G401 (cell line): Measurements from ENCODE around the gene HIBCH. TPM values are rescaled to one million over a fixed set of nuclear protein-coding genes. Genes with fewer than 3 reads are reported as not detected.
"Not testable (repeated sequence)": the region's sequence is repeated elsewhere in the genome, so short reads cannot be mapped to it uniquely, and the experiment has no call there.

Experiments used
- DNase-seq: peaks from one replicate; pipeline ENCODE4 v3.0.0-alpha.2; 2015; ENCODE audit warnings: low spot score
- in situ Hi-C: cut with HindIII; loops from 2 replicates; pipeline ENCODE4 v1.10.0; 2016; ENCODE audit warnings: low sequenced_read_pairs, mixed read lengths
- total RNA-seq: library from RNA; depleted of rRNA; stranded (reverse); fragments of >200 nt; shearing (Covaris generic); gene quantifications from 2 replicates; pipeline ENCODE4 v1.2.3, GENCODE V29; 2014

HIBCH gene
- total RNA-seq, 1 experiment from 2014 or later, result 16.2 TPM

DNA sequence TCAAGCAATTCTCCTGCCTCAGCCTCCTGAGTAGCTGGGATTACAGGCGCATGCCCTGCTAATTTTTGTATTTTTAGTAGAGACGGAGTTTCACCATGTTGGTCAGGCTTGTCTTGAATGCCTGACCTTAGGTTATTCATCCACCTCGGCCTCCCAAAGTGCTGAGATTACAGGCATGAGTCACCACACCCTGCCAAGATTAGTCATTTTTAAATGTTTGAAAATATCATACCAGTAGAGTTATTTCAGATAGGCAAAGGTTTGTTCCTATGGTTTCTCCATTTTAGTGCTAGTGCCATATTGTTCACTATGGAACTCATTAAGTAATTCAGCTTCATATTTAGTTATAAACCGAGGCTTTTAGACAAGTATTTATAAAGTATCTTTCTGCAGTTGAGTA lies 52.3 kb downstream of the HIBCH start:
- DNase-seq, result no peak
- in situ Hi-C loops, result no loop called here

DNA sequence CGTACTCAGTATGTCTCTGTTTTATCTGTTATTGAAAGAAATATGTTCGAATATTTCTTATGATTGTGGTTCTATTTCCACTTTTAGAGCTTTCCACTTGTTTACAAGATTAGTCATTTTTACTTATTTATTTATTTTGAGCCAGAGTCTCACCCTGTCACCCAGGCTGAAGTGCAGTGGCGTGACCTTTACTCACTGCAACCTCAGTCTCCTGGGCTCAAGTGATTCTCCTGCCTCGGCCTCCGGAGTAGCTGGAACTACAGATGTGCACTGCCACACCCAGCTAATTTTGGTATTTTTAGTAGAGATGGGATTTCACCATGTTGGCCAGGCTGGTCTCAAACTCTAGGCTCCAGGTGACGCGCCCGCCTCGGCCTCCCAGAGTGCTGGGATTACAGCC lies 53.3 kb downstream of the HIBCH start:
- DNase-seq, result no peak
- in situ Hi-C loops, result no loop called here

DNA sequence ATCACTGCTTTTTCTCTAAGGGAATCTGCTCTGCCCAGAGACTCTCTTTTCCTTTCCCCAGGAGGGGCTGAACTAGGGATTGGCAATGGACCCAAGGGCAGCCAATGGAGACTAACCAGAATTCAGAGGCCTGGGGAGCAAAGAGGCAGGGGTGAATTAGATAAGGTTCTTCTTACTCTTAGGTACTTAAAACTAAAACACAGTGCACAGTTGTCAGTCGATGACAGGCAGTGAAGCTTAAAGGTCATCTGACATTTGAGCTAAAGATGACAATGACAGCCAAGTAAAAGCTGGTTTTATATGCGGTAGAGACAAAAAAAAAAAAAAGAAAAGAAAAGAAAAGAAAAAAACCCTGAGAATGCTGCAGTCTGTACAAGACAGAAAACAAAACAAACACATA lies 57.8 kb downstream of the HIBCH start:
- in situ Hi-C loops, result no loop called here
- DNase-seq, result no peak

DNA sequence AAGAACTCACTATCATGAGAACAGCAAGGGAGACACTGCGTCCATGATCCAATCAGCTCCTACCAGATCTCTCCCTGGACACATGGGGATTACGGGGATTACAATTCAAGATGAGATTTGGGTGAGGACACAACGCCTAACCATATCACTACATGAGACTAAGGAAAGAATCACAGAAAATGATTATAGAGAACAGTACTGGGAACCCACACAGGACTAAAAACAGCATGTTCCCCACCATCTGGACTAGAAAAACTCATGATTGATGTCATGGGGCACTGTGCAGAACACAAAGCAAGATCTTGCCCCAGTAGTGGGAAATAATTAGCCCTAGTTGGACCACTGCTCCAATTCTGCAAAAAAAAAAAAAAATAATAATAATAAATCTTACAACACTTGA lies 63.5 kb downstream of the HIBCH start:
- no peak for DNase-seq
- in situ Hi-C loops, result no loop called here

DNA sequence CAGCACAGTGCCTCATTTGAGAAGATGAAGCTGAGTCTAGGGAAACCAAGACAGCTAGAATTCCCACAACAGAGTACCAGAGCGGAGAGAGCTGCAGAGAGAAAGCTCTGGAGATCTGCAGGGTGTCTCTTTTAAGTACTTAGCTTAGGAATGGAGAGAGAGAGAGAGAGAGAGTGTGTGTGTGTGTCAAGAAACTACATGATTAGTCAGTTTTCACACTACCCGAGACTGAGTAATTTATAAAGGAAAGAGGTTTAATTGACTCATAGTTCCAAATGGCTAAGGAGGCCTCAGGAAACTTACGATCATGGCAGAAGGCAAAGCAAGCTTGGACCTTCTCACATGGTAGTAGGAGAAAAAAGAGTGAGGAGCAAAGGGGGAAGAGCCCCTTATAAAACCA lies 64.0 kb downstream of the HIBCH start:
- DNase-seq, result no peak

DNA sequence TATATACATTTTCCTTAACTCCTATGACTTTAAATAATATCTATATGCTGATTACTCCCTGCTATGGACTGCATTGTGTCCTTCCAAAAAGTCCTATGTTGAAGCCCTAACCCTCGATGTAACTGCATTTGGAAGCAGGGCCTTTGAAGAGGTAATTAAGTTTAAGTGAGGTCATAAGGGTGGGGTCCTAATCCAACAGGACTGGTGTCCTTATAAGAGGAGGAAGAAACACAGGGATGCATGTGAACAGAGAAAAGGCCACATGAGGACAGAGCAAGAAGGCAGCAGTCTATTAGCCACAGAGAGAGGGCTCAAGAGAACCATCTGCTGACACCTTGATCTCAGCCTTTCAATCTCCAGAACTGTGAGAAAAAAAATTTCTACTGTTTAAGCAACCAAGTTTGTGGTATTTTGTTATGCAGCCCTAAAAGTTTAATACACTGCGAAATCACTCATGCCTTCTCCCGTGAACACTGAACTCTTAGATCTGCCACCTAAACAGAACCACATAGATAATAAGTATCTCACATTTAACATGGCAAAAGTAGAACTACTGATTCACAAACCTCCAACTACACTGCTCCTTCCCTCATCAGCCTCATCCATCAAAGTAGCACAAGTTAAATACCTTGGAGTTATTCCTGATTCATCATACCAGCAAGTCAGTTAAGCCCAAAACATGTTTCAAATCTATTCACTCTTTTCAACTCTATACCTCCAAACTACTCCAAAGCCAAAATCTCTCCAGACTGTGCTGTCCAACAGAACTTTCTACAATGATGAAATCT lies 65.4 kb downstream of the HIBCH start:
- in situ Hi-C loops, result no loop called here
- DNase-seq, result no peak

More for the DNA sequence above, 64.0 kb downstream of the HIBCH start:
- in situ Hi-C loops, result no loop called here

DNA sequence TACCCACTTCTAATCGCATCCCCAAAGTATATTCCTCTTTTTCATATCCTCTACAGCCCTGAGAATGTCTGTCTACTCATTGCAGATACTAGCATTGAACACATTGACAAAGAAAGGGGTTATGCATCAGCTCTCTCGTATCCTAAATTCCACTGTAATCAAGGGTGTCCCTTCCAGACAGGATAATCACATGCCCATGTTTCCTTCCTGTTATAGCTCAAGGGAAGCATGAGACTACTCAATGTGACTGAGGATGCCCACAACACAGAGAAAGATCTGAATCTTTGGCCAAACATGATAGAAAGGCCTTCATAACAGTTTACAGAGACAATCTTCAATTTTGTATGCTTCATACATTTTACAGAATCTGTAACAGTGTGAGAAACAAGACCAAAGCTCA lies 69.2 kb downstream of the HIBCH start:
- DNase-seq, result no peak

DNA sequence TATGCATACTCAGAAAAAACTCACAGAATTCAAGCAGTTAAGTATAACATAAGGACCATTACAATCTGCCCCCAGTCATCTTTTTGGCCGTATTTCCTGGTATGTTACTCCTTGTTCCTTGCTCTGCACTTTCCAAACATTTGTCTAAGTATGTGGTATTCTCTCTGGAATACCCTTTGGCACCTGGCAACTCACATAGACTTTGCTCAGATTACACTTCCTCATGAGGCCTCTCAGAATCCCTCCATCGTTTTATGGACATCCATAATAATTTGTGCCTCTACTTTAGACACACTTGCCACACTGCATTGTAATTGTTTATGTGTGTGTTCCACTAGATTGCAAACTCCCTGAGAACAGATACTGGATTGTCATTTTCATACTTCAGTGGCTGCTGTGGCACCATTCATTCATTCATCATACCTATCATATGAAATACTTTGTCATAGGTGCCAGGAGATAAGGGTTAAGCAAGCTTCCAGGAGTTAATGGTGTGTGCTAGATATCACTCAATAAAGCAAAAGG lies 84.0 kb downstream of the HIBCH start:
- no peak for DNase-seq
- in situ Hi-C loops, result no loop called here

More for the DNA sequence above, 69.2 kb downstream of the HIBCH start:
- in situ Hi-C loops, result no loop called here

DNA sequence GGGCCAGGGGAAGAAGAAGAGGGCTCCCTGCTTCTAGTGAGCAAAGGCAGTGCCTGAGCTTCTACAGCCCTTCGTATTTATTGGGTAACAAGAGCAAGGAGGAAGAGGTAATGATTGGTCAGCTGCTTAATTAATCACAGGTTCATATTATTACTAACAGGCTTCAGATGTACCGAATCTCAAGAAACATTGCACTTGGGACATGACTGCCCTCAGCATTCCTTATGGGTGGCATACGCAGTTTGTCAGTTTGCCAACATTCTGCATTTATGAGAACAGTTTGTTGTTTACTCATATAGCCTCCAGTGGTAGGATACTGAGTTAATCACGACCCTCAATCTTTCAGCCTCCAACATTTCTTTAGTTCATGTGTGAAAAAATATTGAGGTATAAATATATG lies 84.5 kb downstream of the HIBCH start:
- DNase-seq, result no peak
- in situ Hi-C loops, result no loop called here

DNA sequence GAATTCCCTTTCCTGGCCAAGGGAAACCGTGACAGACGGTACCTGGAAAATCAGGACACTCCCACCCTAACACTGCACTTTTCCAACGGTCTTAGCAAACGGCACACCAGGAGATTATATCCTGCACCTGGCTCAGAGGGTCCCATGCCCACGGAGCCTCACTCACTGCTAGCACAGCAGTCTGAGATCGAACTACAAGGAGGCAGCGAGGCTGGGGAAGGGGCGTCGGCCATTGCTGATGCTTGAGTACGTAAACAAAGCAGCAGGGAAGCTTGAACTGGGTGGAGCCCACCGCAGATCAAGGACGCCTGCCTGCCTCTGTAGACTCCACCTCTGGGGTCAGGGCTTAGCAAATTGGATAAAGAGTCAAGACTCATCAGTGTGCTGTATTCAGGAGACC lies 95.6 kb downstream of the HIBCH start:
- in situ Hi-C loops, DNase-seq: not testable (repeated sequence)

DNA sequence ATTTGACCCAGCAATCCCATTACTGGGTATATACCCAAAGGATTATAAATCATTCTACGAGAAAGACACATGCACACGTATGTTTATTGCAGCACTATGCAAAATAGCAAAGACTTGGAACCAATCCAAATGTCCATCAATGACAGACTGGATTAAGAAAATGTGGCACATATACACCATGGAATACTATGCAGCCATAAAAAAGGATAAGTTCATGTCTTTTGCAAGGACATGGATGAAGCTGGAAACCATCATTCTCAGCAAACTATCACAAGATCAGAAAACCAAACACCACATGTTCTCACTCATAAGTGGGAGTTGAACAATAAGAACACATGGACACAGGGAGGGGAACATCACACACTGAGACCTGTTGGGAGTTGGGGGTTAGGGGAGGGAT lies 96.9 kb downstream of the HIBCH start:
- DNase-seq, in situ Hi-C loops: not testable (repeated sequence)

DNA sequence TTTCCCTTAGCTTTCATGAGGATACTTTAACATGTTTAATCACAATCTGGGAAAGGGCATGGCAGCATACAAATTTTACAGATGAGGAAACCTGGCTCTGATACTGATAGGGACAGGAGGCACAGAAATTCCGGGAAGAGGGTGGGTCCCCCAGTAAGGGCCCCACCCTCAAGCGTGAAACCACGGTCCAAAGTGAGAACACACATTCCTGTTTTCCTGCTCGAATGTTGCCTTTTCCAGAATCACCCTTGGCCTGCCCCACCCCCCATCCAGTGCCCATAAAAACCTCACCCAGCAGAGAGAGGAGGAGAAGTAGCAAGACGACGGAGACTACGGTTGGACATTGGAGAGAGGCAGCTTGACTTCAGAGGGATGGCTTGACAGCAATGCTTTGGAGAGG lies 98.2 kb downstream of the HIBCH start:
- DNase-seq, result no peak
- in situ Hi-C loops, result no loop called here

DNA sequence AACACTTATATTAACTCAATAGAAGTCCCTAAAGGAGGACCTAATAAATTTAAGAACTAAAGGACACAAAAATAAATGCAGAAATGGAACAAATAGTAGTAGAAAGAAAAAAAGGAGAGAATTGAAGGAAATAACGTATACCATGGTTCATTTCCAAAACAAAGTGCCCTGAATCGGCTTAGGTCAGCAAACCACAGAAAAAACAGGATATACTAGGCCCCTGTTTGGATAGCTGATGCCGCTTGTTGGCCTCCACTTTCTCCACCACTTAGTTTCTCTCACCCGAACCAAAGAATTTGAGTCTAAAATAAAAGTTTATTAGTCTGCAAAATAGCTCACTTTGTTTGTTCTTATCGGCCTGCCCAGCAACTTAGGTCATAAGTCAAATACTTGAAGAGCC lies 100.4 kb downstream of the HIBCH start:
- in situ Hi-C loops, result no loop called here
- DNase-seq, result no peak

DNA sequence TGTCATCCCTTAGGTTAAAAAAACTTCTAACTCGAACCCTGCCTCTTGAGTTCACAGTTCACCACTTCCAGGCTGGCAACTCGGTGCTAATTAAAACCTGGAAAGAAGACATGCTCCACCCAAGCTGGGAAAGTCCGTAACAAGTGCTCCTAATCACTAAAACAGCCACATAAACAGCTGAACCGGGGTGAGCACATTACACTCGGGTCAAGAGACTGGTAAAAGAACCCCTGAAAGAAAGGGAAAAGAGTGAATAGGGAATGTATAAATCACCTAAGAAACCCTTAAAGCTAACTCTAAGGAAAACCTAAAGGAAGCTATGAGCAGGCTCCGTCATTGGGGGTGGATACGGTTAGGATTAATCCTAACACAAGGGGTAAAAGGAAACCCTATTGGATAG lies 102.0 kb downstream of the HIBCH start:
- in situ Hi-C loops, result no loop called here
- no peak for DNase-seq

DNA sequence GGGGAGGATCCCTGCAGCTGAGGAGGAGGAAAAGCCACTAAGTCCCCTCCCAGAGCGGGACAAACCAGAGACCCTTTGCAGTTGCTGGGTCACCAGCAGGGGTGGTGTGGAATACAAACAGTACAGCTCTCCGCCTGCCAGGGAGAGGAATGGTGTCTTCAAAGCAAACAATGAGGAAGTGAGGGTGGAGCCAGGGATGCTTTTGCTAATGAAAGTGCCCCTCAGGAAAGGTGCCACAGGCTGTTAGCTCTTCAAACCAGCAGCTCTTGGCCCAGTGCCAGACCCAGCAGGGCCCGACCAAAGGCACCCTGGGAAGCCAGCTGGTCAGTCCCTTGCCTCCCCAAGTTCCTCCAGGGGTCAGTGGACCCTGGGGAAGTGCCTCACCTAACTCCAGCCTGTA lies 102.8 kb downstream of the HIBCH start:
- in situ Hi-C loops, result no loop called here
- no peak for DNase-seq

DNA sequence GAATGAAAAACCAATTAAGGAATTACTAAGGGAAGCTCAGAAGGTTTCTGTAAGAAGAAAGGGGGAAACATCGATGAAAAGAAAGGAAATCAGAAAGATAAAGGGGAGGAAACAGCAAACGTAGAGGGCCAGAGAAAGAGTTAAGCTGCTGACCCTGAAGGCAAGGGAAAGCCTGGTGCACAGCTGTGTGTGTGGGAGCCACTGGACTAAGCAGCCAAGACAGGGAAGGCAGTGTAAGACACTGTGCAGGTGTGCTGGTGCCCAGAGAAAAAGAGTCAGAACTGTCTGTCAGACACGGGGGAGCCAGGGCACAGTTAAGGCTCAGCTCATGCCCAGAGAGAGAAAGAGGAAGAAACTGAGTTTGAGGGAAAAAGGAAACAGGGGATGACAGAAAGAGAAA lies 104.0 kb downstream of the HIBCH start:
- in situ Hi-C loops, result no loop called here
- DNase-seq, result no peak

DNA sequence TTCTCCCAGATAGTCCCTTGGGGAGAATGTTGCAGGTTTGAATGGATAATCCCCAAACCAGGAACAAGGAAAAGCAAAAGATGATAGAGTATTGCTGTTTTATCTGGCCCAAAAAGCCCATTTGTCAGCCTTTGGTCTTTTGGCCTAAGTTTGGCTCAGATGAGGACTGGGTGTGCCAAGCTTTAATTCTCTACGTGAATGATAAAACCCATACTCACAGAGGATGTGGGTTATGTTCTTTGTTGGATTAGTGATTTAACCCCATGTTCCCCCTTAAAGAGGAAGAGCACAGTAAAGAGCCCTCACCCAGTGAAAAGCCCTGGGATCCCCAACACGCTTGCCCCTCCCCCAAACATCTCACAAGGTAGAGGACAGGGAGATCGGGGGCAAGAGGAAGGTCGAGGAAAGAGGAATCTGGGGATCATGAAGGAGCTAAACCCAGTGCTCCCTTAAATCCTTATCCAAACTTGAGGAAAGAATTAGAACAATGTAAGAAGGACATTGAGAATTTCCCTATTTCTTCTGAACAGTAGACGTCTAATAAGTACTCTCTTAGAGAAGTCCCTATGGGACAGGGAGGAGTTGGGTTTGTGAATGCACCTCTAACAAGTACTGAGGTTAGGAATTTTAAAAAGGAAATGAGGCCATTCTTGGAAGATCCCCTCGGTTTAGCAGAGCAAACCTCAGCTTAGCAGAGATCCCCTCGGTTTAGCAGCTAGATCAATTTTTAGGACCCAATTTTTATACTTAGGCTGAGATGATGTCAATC lies 105.0 kb downstream of the HIBCH start:
- in situ Hi-C loops, result no loop called here
- no peak for DNase-seq

DNA sequence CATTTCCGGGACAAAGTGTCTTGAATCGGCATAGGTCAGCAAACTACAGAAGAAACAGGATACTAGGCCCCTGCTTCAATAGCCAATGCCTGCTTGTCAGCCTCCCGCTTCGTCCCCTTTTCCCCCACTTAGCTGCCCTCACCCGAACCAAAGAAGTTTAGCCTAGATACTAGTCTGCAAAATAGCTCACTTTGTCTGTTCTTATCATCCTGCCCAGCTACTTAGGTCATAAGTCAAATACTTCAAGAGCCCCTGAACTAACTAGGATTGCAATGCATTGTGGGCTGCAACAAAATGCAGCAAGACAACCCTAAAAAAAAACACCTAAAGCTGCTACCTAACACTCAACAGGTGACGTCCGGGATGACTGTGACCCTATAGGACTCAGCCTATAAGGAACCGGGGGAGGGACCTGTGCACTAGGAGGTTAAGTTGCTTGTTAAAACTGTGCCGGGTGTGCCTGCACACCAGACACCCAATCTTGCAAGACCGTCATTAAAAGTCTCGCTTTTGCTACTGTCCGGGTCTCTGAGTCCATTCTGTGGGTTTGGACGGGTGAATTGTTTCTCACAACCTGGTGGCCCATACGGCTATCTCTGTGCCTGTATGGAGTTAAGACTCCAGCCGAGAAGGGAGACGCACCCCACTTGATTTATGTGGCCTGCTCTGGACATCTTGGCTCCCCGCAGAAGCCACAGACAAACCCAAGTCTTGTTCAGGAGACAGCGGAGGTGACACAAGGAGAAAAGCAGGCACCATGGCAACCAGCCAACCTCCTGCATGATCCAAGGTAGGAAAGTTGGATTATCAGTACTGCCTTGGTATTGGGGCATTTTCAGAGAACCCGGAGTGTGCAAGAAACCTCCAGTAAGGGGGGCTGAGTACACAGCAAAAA lies 105.9 kb downstream of the HIBCH start:
- in situ Hi-C loops, result no loop called here

DNA sequence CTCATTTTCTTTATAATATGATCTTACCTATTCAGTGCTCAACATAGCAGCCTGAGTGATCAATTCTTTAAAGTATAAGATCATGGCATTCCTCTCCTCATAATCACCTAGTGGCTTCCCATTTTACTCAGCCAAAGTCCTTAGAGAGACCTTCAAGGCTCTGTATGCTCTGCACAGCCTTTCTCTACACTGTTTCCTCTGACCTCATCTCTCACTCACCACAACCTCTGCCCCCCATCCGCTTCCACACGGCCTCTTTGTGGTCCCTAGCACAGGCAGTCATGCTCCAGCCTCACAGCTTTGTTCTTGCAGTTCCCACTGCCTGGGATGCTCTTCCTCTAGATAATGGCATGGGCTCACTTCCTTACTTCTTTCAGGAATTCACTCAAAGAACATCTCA lies 109.2 kb downstream of the HIBCH start:
- in situ Hi-C loops, result no loop called here
- no peak for DNase-seq

More for the DNA sequence above, 105.9 kb downstream of the HIBCH start:
- no peak for DNase-seq
